HCT116 (cell line): Measurements from ENCODE around the gene UBXN10. TPM values are rescaled to one million over a fixed set of nuclear protein-coding genes. Genes with fewer than 3 reads are reported as not detected.

Experiments used
- ATAC-seq: fragments of 200-7000 bp; cut with Tn5 transposase; 2 replicates; pipeline ENCODE4 v1.9.1; 2020; ENCODE audit warnings: mild to moderate bottlenecking, moderate library complexity
- BruUV-seq: library from RNA; stranded (reverse); fragments of 400-500 nt; replicated peaks from 2 replicates; lab custom pipeline; 2021; lab: Mats Ljungman, UMichigan
- CTCF ChIA-PET: fragments of 300-600 bp; sonication (Branson Sonifier 250); formaldehyde crosslinking; loops from one replicate; lab custom pipeline; 2021; ENCODE audit warnings: antibody characterized with exemption; lab: Charles Lee
- POLR2A ChIA-PET: fragments of 300-600, 350-600 bp; sonication (Branson Sonifier 250); formaldehyde crosslinking; loops from one replicate; lab custom pipeline; 2021; ENCODE audit warnings: antibody characterized with exemption; lab: Charles Lee
- RAD21 ChIA-PET, 2 experiments: fragments of 300-600 bp; sonication (Branson Sonifier 250); formaldehyde crosslinking; loops; one replicate each; lab custom pipeline; 2023; ENCODE audit warnings: low total read pairs in 2 of 2; ENCODE audit not compliant: uncharacterized antibody in 2 of 2, unreplicated experiment in 2 of 2, low non-redundant PET in 1 of 2; lab: Charles Lee
- DNase-seq: peaks from one replicate; pipeline ENCODE4 v3.0.0-alpha.2; 2010; ENCODE audit warnings: low read depth, low spot score
- H2AFZ ChIP-seq: fragments of 200-600 bp; shearing (Covaris generic), sonication (generic); 2 replicates; pipeline ENCODE4 v1.6.1; 2017; ENCODE audit warnings: low read depth, mixed run types, mixed read lengths, antibody characterized with exemption, low read length; ENCODE audit not compliant: poor library complexity, severe bottlenecking
- H3K27ac ChIP-seq: 2 replicates; pipeline ENCODE4 v1.5.1; 2012; ENCODE audit warnings: low read depth, low read length
- H3K27me3 ChIP-seq: fragments of 200-600 bp; sonication (generic); 2 replicates; pipeline ENCODE4 v1.6.1; 2016; ENCODE audit warnings: mixed run types, low read length, mixed read lengths; ENCODE audit not compliant: insufficient read depth
- H3K36me3 ChIP-seq, 2 experiments: fragments of 200-500 bp in 1 of 2; fragments of 200-600 bp in 1 of 2; sonication (Bioruptor generic) in 1 of 2; sonication (generic) in 1 of 2; 2 replicates each; pipeline versions ENCODE4 v1.5.1 to v1.6.1; 2014 to 2016; ENCODE audit warnings: low read length in 2 of 2, inconsistent platforms in 1 of 2, mixed read lengths in 1 of 2, mixed run types in 1 of 2; ENCODE audit not compliant: insufficient read depth in 2 of 2, control insufficient read depth in 1 of 2
- H3K4me1 ChIP-seq, 2 experiments: fragments of 200-600 bp in 1 of 2; sonication (generic) in 1 of 2; 2 replicates each; pipeline versions ENCODE4 v1.5.1 to v1.6.1; 2012 to 2017; ENCODE audit warnings: low read length in 2 of 2, inconsistent platforms in 1 of 2, mild to moderate bottlenecking in 1 of 2, mixed read lengths in 1 of 2, mixed run types in 1 of 2, moderate library complexity in 1 of 2; ENCODE audit not compliant: insufficient read depth in 2 of 2, control insufficient read depth in 1 of 2
- H3K4me2 ChIP-seq: fragments of 200-600 bp; sonication (generic); 2 replicates; pipeline ENCODE4 v1.6.1; 2017; ENCODE audit warnings: mixed run types, low read length, mixed read lengths
- H3K4me3 ChIP-seq, 2 experiments: fragments of 200-600 bp in 1 of 2; sonication (generic) in 1 of 2; replicated peaks in 1 of 2; 2 replicates each; pipeline ENCODE4 v1.5.1; 2011 to 2016; ENCODE audit warnings: low read length in 2 of 2, control low read depth in 1 of 2, low read depth in 1 of 2, mild to moderate bottlenecking in 1 of 2, mixed read lengths in 1 of 2, mixed run types in 1 of 2
- H3K79me2 ChIP-seq: fragments of 200-600 bp; sonication (generic); 2 replicates; pipeline ENCODE4 v1.6.1; 2017; ENCODE audit warnings: mild to moderate bottlenecking, mixed run types, low read length, moderate library complexity, mixed read lengths; ENCODE audit not compliant: insufficient read depth
- H3K9ac ChIP-seq: fragments of 200-600 bp; sonication (generic); 2 replicates; pipeline ENCODE4 v1.6.1; 2016; ENCODE audit warnings: low read length, mixed read lengths
- H3K9me2 ChIP-seq: fragments of 200-600 bp; sonication (generic), shearing (Covaris generic); 2 replicates; pipeline ENCODE4 v1.6.1; 2017; ENCODE audit warnings: mixed run types, mild to moderate bottlenecking, moderate library complexity; ENCODE audit not compliant: insufficient read depth
- H3K9me3 ChIP-seq, 2 experiments: fragments of 200-500 bp in 1 of 2; fragments of 200-600 bp in 1 of 2; sonication (Bioruptor generic) in 1 of 2; sonication (generic) in 1 of 2; 2 replicates each; pipeline ENCODE4 v1.6.1; 2014 to 2017; ENCODE audit warnings: low read length in 2 of 2, mixed read lengths in 2 of 2, inconsistent platforms in 1 of 2, low read depth in 1 of 2, mild to moderate bottlenecking in 1 of 2, mixed run types in 1 of 2, moderate library complexity in 1 of 2; ENCODE audit not compliant: control insufficient read depth in 1 of 2, insufficient read depth in 1 of 2
- H4K20me1 ChIP-seq: fragments of 200-600 bp; sonication (generic), shearing (Covaris generic); 2 replicates; pipeline ENCODE4 v1.6.1; 2017; ENCODE audit warnings: mixed run types, mild to moderate bottlenecking, moderate library complexity; ENCODE audit not compliant: insufficient read depth
- CBX3 ChIP-seq: IDR thresholded peaks from 2 replicates; pipeline ENCODE4 v1.6.1; 2012; ENCODE audit warnings: low read depth
- CEBPB ChIP-seq: IDR thresholded peaks from 2 replicates; pipeline ENCODE4 v1.6.1; 2012; ENCODE audit warnings: low read depth
- ELF1 ChIP-seq: IDR thresholded peaks from 2 replicates; pipeline ENCODE4 v1.6.1; 2012; ENCODE audit warnings: low read depth, borderline replicate concordance
- EZH2 ChIP-seq: fragments of 200-600 bp; sonication (generic); IDR thresholded peaks from 2 replicates; pipeline ENCODE4 v1.6.1; 2017; ENCODE audit warnings: antibody characterized with exemption, mixed run types
- FOSL1 ChIP-seq: IDR thresholded peaks from 2 replicates; pipeline ENCODE4 v1.6.1; 2012; ENCODE audit warnings: low read depth
- JUND ChIP-seq: IDR thresholded peaks from 2 replicates; pipeline ENCODE4 v1.6.1; 2012
- POLR2AphosphoS5 ChIP-seq: IDR thresholded peaks from 2 replicates; pipeline ENCODE4 v1.6.1; 2011; ENCODE audit warnings: mild to moderate bottlenecking, low read depth, low read length, moderate library complexity
- RAD21 ChIP-seq: IDR thresholded peaks from 2 replicates; pipeline ENCODE4 v1.6.1; 2012; ENCODE audit warnings: low read depth, mild to moderate bottlenecking
- SP1 ChIP-seq: IDR thresholded peaks from 2 replicates; pipeline ENCODE4 v1.6.1; 2012; ENCODE audit warnings: low read depth
- SRF ChIP-seq: IDR thresholded peaks from 2 replicates; pipeline ENCODE4 v1.6.1; 2012; ENCODE audit warnings: low read depth
- TCF7L2 ChIP-seq: IDR thresholded peaks from 2 replicates; pipeline ENCODE4 v1.7.0; 2011; ENCODE audit warnings: borderline replicate concordance, inconsistent platforms; ENCODE audit not compliant: insufficient read depth, insufficient read length; ENCODE audit errors: extremely low read depth
- YY1 ChIP-seq: IDR thresholded peaks from 2 replicates; pipeline ENCODE4 v1.6.1; 2011; ENCODE audit warnings: low read length, low read depth, moderate library complexity, mild to moderate bottlenecking; ENCODE audit not compliant: insufficient replicate concordance; ENCODE audit errors: extremely low read depth
- ZNF274 ChIP-seq: fragments of 200-500 bp; sonication (Bioruptor generic); IDR thresholded peaks from 2 replicates; pipeline ENCODE4 v1.6.1; 2014; ENCODE audit warnings: mild to moderate bottlenecking, low read depth, low read length, inconsistent platforms
- intact Hi-C: fragments of 100-400 bp; cut with micrococcal nuclease; formaldehyde crosslinking; loops from 2 replicates; pipeline ENCODE4 v1.10.0; 2022
- total RNA-seq: library from RNA; stranded (reverse); gene quantifications from one replicate; pipeline ENCODE4 v1.2.1, GENCODE V29; 2021; ENCODE audit not compliant: unreplicated experiment
- TF ChIP-seq, protein P1 (sequence below): IDR thresholded peaks from 2 replicates; pipeline ENCODE4 v1.6.1; 2012; ENCODE audit warnings: low read depth
- TF ChIP-seq, protein P2 (sequence below): IDR thresholded peaks from 2 replicates; pipeline ENCODE4 v1.6.1; 2012
- TF ChIP-seq, protein P3 (sequence below): IDR thresholded peaks from 2 replicates; pipeline ENCODE4 v1.6.1; 2012

The UBXN10 gene
- total RNA-seq, 1 experiment from 2014 or later: not detected

DNA sequence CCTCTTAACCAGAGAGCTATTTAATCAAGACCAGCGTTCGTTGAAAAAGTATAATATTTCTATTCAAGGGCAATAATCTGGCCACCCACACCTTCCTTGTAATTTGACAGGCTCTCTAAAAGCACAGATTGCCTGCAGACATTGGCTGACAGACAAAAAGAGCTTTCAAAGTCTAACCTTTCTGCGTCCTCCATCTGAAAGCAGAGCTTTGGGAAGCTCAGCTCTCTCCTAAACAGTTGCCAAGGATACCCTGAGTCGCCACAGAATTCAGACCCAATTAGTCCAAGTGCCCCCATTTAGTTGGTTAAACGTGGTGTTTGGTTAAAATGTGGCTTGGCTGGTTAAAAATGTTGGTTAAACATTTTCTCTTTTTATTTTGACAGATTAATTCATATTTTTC, 34.1 kb downstream of the UBXN10 start:
- CTCF ChIA-PET: interaction anchor here (0.7 to 1.4 kb wide), 2 partner anchors 27 to 274 kb away, joined by 3 to 4 read pairs; no protein-coding TSS in a partner anchor
- H3K4me2 ChIP-seq: no peak overlapping the region
- H3K9me2 ChIP-seq: no peaks in the 10 kb centered on the region
- no peak for DNase-seq
- H3K79me2 ChIP-seq: no peaks in the 10 kb centered on the region
- no peak overlapping the region for H3K4me3 ChIP-seq
- ATAC-seq: no peak
- POLR2A ChIA-PET: no interaction called here
- no peaks in the 10 kb centered on the region for H3K27me3 ChIP-seq
- no peak overlapping the region for H3K27ac ChIP-seq
- no peaks in the 10 kb centered on the region for H3K36me3 ChIP-seq
- intact Hi-C loops: no loop called here
- no peak overlapping the region for H3K9ac ChIP-seq
- TF ChIP-seq EZH2 (no peak), ELF1 (no peak), RAD21 (no peak), SP1 (no peak), YY1 (no peak), JUND (no peak), CEBPB (no peak), ZNF274 (no peak), CBX3 (no peak), POLR2AphosphoS5 (no peak), SRF (no peak), TCF7L2 (no peak), FOSL1 (no peak)
- TF ChIP-seq, protein P1, sequence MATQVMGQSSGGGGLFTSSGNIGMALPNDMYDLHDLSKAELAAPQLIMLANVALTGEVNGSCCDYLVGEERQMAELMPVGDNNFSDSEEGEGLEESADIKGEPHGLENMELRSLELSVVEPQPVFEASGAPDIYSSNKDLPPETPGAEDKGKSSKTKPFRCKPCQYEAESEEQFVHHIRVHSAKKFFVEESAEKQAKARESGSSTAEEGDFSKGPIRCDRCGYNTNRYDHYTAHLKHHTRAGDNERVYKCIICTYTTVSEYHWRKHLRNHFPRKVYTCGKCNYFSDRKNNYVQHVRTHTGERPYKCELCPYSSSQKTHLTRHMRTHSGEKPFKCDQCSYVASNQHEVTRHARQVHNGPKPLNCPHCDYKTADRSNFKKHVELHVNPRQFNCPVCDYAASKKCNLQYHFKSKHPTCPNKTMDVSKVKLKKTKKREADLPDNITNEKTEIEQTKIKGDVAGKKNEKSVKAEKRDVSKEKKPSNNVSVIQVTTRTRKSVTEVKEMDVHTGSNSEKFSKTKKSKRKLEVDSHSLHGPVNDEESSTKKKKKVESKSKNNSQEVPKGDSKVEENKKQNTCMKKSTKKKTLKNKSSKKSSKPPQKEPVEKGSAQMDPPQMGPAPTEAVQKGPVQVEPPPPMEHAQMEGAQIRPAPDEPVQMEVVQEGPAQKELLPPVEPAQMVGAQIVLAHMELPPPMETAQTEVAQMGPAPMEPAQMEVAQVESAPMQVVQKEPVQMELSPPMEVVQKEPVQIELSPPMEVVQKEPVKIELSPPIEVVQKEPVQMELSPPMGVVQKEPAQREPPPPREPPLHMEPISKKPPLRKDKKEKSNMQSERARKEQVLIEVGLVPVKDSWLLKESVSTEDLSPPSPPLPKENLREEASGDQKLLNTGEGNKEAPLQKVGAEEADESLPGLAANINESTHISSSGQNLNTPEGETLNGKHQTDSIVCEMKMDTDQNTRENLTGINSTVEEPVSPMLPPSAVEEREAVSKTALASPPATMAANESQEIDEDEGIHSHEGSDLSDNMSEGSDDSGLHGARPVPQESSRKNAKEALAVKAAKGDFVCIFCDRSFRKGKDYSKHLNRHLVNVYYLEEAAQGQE: no peak
- TF ChIP-seq, protein P2, sequence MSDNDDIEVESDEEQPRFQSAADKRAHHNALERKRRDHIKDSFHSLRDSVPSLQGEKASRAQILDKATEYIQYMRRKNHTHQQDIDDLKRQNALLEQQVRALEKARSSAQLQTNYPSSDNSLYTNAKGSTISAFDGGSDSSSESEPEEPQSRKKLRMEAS: no peak
- TF ChIP-seq, protein P3, sequence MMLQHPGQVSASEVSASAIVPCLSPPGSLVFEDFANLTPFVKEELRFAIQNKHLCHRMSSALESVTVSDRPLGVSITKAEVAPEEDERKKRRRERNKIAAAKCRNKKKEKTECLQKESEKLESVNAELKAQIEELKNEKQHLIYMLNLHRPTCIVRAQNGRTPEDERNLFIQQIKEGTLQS: no peak
- no peak overlapping the region for H2AFZ ChIP-seq
- H4K20me1 ChIP-seq: no peaks in the 10 kb centered on the region
- RAD21 ChIA-PET: no interaction called here
- H3K9me3 ChIP-seq: no peaks in the 10 kb centered on the region
- BruUV-seq: no TSS peak
- H3K4me1 ChIP-seq: no peaks in the 10 kb centered on the region
